Cardiac fibroblast (primary cell): Measurements from ENCODE around the gene SLC17A3.
A peak's percentile ranks its signal among the peaks of the same experiment; 100 is the strongest.

Experiments
- DNase-seq, 2 donors: peaks; one replicate each; pipeline versions ENCODE4 v3.0.0 to v3.0.0-alpha.2; 2010; ENCODE audit warnings: low read depth in 2 of 2
- H3K4me3 ChIP-seq, 2 donors: replicated peaks in 1 of 2; 1 replicate in 1 of 2; 2 replicates in 1 of 2; pipeline ENCODE4 v1.5.1; 2011; ENCODE audit warnings: low read depth in 2 of 2, low read length in 2 of 2, mild to moderate bottlenecking in 2 of 2, moderate library complexity in 1 of 2
- TF ChIP-seq, protein P1 (sequence below): IDR thresholded peaks from one replicate; pipeline ENCODE4 v1.5.1; 2011; ENCODE audit warnings: low read depth, mild to moderate bottlenecking, low read length, inconsistent platforms

Gene SLC17A3

DNA sequence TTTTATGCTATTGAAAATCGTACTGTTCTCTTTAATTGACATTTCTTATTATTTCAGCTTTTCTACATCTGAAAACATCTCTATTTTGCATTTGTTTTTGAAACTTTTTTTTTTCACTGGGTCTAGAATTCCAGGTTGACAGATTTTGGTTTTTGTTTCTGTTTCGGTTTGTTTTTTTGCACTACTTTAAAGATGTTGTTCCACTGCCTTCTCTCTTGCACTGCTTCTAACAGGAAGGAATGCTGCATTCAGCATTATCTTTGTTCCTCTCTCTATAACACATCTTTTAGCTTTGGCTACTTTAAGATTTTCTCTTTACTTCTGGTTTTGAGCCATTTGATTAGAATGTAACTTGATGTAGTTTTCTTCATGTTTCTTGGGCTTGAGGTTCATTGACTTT, 22.1 kb downstream of the SLC17A3 start:
- DNase-seq: no peak
- no peak overlapping the region for H3K4me3 ChIP-seq
- TF ChIP-seq, protein P1, sequence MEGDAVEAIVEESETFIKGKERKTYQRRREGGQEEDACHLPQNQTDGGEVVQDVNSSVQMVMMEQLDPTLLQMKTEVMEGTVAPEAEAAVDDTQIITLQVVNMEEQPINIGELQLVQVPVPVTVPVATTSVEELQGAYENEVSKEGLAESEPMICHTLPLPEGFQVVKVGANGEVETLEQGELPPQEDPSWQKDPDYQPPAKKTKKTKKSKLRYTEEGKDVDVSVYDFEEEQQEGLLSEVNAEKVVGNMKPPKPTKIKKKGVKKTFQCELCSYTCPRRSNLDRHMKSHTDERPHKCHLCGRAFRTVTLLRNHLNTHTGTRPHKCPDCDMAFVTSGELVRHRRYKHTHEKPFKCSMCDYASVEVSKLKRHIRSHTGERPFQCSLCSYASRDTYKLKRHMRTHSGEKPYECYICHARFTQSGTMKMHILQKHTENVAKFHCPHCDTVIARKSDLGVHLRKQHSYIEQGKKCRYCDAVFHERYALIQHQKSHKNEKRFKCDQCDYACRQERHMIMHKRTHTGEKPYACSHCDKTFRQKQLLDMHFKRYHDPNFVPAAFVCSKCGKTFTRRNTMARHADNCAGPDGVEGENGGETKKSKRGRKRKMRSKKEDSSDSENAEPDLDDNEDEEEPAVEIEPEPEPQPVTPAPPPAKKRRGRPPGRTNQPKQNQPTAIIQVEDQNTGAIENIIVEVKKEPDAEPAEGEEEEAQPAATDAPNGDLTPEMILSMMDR: no peak

DNA sequence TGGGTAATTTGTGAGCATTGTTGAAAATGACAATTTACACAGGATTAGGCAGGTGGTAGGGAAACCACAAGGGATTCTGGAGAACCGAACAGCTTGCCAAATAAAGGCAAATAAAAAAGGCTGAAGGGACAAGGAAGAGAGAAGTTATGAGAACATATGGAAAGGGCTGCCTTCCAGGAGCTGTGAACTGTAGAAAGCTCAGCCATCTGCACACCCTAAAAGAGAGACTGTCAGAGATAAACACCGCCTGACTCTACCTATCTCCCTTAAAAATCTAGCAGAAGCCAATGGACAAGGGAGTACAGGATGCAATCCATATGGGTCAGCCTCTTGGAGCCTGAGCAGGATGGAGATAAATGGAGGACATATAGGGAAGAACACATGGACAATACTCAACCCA, 29.5 kb downstream of the SLC17A3 start:
- TF ChIP-seq, protein P1: no peak
- DNase-seq: no peak
- no peak overlapping the region for H3K4me3 ChIP-seq

DNA sequence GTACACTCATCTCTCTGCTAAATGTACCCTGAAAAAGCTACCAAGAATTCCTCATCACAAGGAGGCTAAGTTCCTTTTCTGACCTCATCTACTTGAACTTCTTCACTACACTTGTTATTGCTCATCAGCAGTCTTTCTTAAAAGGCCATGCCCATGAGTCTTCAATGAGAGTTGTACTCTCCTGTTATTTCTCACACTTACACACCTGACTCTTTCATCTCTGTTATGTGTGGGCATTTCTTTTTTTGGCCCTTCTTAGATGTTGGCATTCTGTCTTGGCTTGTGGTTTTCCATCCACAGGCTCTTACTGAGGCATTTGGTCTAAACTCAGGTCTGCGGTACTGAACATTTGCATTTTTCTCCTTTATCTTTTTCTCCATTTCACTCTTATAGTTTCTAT, 31.5 kb downstream of the SLC17A3 start:
- DNase-seq: no peak
- TF ChIP-seq, protein P1: no peak

DNA sequence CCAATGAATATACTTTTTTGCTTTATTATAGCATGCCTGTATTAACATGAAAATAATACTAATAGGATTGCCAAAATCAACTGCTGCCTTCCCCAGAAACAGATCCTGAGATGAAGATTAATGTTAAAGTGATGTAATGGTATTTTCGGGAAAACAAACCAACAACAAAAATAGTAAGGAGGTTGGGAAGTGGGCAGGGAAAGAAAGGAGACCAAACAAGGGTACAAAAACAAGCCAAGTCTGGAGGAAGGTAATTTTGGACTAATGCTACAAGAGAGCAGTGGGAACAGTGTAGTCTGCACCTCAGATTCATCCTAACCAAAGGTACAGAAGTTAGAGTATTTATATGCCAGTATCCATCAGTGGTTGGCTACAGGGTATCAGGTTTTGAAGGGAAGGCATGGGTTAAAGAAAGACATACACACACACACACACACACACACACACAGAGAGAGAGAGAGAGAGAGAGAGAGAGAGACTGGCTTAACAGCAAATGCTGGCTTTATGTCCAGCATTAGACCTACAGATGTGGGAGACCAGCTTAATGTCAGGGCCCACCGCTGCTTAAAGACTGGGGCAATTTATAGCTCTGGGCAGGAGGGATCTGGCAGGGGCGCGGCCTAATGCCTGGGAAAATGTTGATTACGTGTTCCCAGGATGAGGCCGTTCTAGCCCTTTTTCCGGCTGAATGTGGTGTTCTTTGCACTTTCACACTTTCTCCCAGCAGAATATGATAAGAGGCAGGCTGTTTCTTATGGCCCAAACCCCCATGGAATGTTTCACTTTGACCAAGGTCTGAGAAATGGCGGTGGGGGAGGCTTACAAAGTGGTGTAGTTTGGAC, 38.4 kb downstream of the SLC17A3 start:
- no peak overlapping the region for H3K4me3 ChIP-seq
- TF ChIP-seq, protein P1: no peak
- peak; percentile 6 to 67 for DNase-seq

More for the DNA sequence above, 31.5 kb downstream of the SLC17A3 start:
- no peak overlapping the region for H3K4me3 ChIP-seq

DNA sequence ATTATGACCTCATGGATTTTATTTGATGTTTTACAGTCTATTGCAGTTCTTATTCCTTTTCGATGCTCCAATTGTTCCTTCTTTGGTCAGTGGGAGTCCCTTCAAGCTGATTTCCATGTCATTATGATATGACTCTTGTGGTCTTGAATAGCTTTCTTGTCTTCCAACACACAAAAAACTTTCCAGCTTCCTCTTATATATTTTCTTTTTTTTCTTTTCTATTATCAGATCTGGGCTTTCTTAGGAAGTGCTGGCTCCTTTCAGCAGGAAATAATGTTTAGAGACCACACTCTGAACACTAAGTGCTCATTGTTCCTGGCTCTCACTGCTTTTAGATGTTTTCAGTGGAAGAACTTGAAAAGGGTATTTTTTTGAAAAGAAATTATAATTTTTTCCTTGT, 39.1 kb downstream of the SLC17A3 start:
- no peak overlapping the region for H3K4me3 ChIP-seq
- TF ChIP-seq, protein P1: no peak
- peak in 1 of 2 donors; percentile 9 for DNase-seq

DNA sequence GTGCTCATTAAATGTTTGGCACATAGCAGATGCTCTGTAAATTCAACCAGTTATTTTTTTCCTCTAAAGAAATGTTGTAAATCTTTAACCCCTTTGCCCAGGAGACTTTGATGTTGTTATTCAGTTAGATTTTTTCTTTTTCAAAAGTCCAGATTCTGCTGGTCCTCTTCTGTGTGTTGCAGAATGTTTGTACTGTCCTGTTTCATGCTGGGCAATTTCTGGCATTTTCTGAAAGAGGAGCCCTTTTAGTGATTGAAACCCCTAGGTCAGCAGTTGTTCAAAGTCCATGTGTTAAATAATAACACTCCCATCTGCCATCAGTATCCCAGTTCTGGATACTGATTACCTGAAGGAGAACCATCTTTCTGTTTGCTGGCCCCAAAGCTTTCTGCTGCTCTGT, 40.9 kb downstream of the SLC17A3 start:
- DNase-seq: no peak
- no peak overlapping the region for H3K4me3 ChIP-seq
- TF ChIP-seq, protein P1: no peak
